Suprapubic skin (tissue), 4 donors: ENCODE results near the gene JAZF1.

ENCODE experiments used
- CTCF ChIP-seq, 2 donors: fragments of 200-600 bp in 1 of 2; fragments of 450-650 bp in 1 of 2; sonication (generic) in 1 of 2; IDR thresholded peaks; one replicate each; pipeline ENCODE4 v1.5.1; 2016 to 2019; ENCODE audit warnings: antibody characterized with exemption in 2 of 2, mild to moderate bottlenecking in 1 of 2, moderate library complexity in 1 of 2
- EP300 ChIP-seq: sonication (generic); formaldehyde crosslinking; IDR thresholded peaks from one replicate; pipeline ENCODE4 v1.6.1; 2017; ENCODE audit warnings: antibody characterized with exemption
- POLR2A ChIP-seq, 2 donors: fragments of 450-650 bp; IDR thresholded peaks; one replicate each; pipeline ENCODE4 v1.6.1; 2017; ENCODE audit warnings: antibody characterized with exemption in 2 of 2, mild to moderate bottlenecking in 2 of 2, moderate library complexity in 2 of 2
- POLR2AphosphoS5 ChIP-seq, 3 donors: sonication (generic); formaldehyde crosslinking; IDR thresholded peaks; one replicate each; pipeline ENCODE4 v1.6.1; 2017; ENCODE audit warnings: antibody characterized with exemption in 3 of 3

GRCh38 chr7:27917119-27917518 lies 263.5 kb downstream of the JAZF1 start:
- TF ChIP-seq EP300 (no peak), POLR2A (IDR thresholded peaks at IDR 0.05) (no peak), POLR2AphosphoS5 (IDR thresholded peaks at IDR 0.05) (no peak), CTCF (IDR thresholded peaks at IDR 0.05) (no peak)
